ENCODE measurements around the gene GHR. TPM values are rescaled to one million over a fixed set of nuclear protein-coding genes. Genes with fewer than 3 reads are reported as not detected.

Gene GHR
- total and polyA plus RNA-seq, 8 donors, result 0.73 to 3.9 (median 1.3) TPM

GRCh38 chr5:42621242-42621641 lies 198.0 kb downstream of the GHR start:
- intact Hi-C loops (cut with DNase I), result no loop called here
- no peaks in the 10 kb centered on the region for H3K36me3 ChIP-seq
- H3K27me3 ChIP-seq, result no peaks in the 10 kb centered on the region
- H3K4me1 ChIP-seq, result no peaks in the 10 kb centered on the region
- FAIRE-seq (no peak), DNase-seq (no peak), ATAC-seq (no peak)
- H3K9me3 ChIP-seq, result no peaks in the 10 kb centered on the region
- WGBS, 2 donors, result 79 to 89% methylated on average over 3 of the region's 3 CpGs
- H3K4me3 ChIP-seq, result no peak overlapping the region
- H3K27ac ChIP-seq, result no peak overlapping the region
- no peak for TF ChIP-seq CTCF (IDR thresholded peaks at IDR 0.05)

GRCh38 chr5:42621662-42622061 lies 198.4 kb downstream of the GHR start:
- peak in 1 of 4 donors; percentile 35 for ATAC-seq
- WGBS, 2 donors, result 26 to 47% methylated on average over 1 of the region's 1 CpG
- H3K27me3 ChIP-seq, result no peaks in the 10 kb centered on the region
- H3K9me3 ChIP-seq, result no peaks in the 10 kb centered on the region
- H3K36me3 ChIP-seq, result no peaks in the 10 kb centered on the region
- TF ChIP-seq CTCF (IDR thresholded peaks at IDR 0.05), result no peak
- no peaks in the 10 kb centered on the region for H3K4me1 ChIP-seq
- H3K4me3 ChIP-seq, result no peak overlapping the region
- peak; percentile 73 for FAIRE-seq
- DNase-seq, result no peak
- intact Hi-C loops (cut with DNase I), result no loop called here
- H3K27ac ChIP-seq, result no peak overlapping the region

- FAIRE-seq (no peak), ATAC-seq (no peak), DNase-seq (no peak)
- 94 to 96% methylated on average over 2 of the region's 2 CpGs for WGBS, 2 donors
- H3K9me3 ChIP-seq, result no peaks in the 10 kb centered on the region
- no peak overlapping the region for H3K4me3 ChIP-seq
- H3K36me3 ChIP-seq, result no peaks in the 10 kb centered on the region
- no peak for TF ChIP-seq CTCF (IDR thresholded peaks at IDR 0.05)
- intact Hi-C loops (cut with DNase I), result no loop called here
- H3K27ac ChIP-seq, result no peak overlapping the region
- no peaks in the 10 kb centered on the region for H3K27me3 ChIP-seq
- H3K4me1 ChIP-seq, result no peaks in the 10 kb centered on the region
Observed at GRCh38 chr5:42624912-42625311, 201.7 kb downstream of the GHR start.

- no peak for ATAC-seq
- Histone ChIP-seq H3K4me3 (no peak overlapping the region), H3K27me3 (no peaks in the 10 kb centered on the region)
Observed at GRCh38 chr5:42626462-42626861, 203.2 kb downstream of the GHR start.

GRCh38 chr5:42628821-42629220 lies 205.6 kb downstream of the GHR start:
- no peaks in the 10 kb centered on the region for H3K9me3 ChIP-seq
- ATAC-seq (no peak), FAIRE-seq (no peak), DNase-seq (no peak)
- no peak overlapping the region for H3K4me3 ChIP-seq
- WGBS, 2 donors, result 53% methylated on average over 1 of the region's 1 CpG; no CpG with 5 or more reads in 1 of the 2 donors
- intact Hi-C loops (cut with DNase I), result no loop called here
- H3K36me3 ChIP-seq, result no peaks in the 10 kb centered on the region
- H3K27ac ChIP-seq, result no peak overlapping the region
- TF ChIP-seq CTCF (IDR thresholded peaks at IDR 0.05), result no peak
- no peaks in the 10 kb centered on the region for H3K4me1 ChIP-seq
- H3K27me3 ChIP-seq, result no peaks in the 10 kb centered on the region

More at GRCh38 chr5:42626462-42626861, 203.2 kb downstream of the GHR start:
- H3K4me1 ChIP-seq, result no peaks in the 10 kb centered on the region
- DNase-seq (no peak), FAIRE-seq (no peak)
- TF ChIP-seq CTCF (IDR thresholded peaks at IDR 0.05), result no peak
- no peaks in the 10 kb centered on the region for H3K36me3 ChIP-seq
- WGBS, 2 donors, result 38 to 48% methylated on average over 4 of the region's 4 CpGs
- H3K9me3 ChIP-seq, result no peaks in the 10 kb centered on the region
- H3K27ac ChIP-seq, result no peak overlapping the region
- intact Hi-C loops (cut with DNase I), result no loop called here

Measured in pancreas (tissue), 10 donors.